CD4-positive, alpha-beta T cell treated with Interleukin-1 beta for 1 hour (primary cell): ENCODE results near the gene KNOP1.

ENCODE experiments used
- DNase-seq, 2 donors: peaks; one replicate each; pipeline ENCODE4 v3.0.0-alpha.2; 2020 to 2022

Gene KNOP1

DNA sequence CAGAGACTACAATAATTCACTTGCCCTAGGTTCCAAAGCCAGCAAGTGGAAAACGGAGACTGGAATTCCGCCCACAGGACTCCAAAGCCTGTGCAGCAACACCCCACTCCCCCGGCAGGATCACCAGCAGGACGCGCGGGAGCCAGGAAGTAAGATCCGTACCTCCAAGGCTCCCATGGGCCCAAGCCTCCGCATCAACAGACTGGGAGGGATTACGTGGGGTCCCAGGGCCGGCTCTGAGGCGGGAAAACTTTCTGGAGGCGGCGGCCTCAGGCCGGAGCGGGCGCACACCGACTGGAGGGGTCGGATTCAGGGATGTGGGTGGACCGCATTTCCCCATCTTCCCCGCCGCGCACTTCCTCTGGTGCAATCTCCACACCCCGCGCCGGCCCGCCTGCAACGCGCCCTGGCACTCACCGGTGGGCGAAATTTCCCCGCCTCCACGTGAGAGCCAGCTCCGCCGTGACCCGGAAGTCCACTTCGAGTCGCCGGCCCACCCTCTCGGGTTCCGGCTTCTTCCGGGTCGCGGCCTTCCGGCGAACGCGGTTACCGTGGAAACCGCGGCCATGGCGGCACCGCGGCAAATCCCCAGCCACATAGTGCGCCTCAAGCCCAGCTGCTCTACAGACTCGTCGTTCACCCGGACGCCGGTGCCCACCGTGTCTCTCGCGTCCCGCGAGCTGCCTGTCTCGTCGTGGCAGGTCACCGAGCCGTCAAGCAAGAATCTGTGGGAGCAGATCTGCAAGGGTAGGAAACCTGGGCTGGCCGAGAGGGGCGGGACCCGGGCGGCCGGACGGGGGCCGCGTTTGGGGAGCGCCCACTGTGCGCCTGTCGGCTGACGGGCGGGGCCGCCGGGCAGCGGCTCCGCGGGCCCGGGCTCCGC, at the start of gene KNOP1, which contains the start of gene IQCK:
KNOP1 (minus strand) TSS at position 487 of the 883 bp plus-strand sequence. CDS start 3,192 bp downstream, outside the sequence.
IQCK (plus strand) TSS at position 531 of the 883 bp plus-strand sequence; CDS start at position 567, 36 bp downstream.
- peak; percentile 90 to 92 for DNase-seq

GRCh38 chr16:19767497-19767896, 49.5 kb upstream of the KNOP1 start:
- DNase-seq: no peak

- DNase-seq: no peak
These were observed 49.0 kb upstream of the KNOP1 start for GRCh38 chr16:19766988-19767387.

GRCh38 chr16:19766554-19766884, 48.5 kb upstream of the KNOP1 start:
- no peak for DNase-seq

GRCh38 chr16:19765860-19766553, 48.0 kb upstream of the KNOP1 start:
- DNase-seq: no peak

GRCh38 chr16:19760356-19761060, 42.5 kb upstream of the KNOP1 start:
- DNase-seq: no peak

- no peak for DNase-seq
These were observed 40.0 kb upstream of the KNOP1 start for GRCh38 chr16:19757762-19758595.

DNA sequence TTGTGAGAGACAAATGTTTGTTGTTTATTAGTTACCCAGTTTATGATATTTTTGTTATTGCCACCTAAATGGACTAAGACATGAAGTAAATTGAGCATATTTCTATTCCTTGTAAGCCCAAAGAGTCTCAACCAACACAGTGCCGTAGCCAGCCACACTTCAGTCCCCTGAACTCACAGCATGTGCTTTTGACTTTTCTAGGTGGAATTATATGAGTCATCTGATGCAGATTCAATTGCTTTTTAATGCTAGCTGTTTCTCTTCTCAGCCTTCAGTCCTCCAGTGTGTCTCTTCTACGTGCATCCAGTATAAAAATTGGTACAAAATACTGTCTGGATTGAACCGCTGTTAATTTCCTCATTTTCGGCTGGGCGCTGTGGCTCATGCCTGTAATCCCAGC, 39.0 kb upstream of the KNOP1 start:
- DNase-seq: no peak

- no peak for DNase-seq
These were observed 37.2 kb upstream of the KNOP1 start for GRCh38 chr16:19755268-19755667.

- DNase-seq: no peak
These were observed 36.6 kb upstream of the KNOP1 start for GRCh38 chr16:19754644-19755036.

- DNase-seq: no peak
These were observed 36.0 kb upstream of the KNOP1 start for GRCh38 chr16:19753815-19754643.

DNA sequence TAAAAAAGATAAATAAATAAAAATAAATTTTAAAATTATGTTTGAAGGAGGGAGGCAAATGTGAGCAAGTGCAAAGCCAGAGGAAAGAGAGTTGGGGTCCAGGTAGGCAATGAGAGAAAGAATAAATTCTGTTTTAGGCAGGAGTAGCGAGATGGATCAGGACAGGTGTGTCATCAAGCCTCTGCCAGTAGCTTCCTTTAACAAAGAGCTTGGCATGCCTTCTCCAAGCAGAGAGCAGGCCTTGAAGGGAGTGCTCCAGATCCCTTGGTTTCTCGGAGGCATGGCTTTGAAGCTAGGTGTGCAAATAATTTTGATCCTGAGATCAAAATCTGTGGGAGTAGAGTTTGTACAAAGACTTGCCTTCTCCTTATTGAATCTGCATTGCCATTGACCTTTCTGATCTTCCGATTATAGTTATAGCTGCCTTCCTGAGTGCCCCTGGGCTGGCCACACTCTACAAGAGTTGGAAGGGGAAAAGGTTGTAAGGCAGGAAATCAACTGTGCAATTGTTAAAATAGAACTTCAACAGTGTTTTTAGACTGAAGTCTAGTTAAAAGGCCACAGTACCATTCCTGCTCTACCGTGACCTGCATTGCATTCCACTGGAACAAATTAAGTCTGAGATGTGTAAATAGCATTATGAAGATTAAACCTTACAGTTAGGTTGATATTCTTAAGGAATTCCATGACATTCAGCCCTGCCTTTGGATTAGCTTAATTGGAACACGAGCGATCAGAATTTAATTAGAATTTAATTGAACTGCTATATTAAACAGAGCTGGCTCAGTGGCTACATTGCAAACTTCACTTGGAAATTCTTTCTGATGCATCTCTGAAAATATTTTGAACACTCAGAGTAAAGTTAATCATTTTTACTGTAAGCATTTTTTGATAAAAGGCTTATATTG, 33.7 kb upstream of the KNOP1 start:
- no peak for DNase-seq

DNA sequence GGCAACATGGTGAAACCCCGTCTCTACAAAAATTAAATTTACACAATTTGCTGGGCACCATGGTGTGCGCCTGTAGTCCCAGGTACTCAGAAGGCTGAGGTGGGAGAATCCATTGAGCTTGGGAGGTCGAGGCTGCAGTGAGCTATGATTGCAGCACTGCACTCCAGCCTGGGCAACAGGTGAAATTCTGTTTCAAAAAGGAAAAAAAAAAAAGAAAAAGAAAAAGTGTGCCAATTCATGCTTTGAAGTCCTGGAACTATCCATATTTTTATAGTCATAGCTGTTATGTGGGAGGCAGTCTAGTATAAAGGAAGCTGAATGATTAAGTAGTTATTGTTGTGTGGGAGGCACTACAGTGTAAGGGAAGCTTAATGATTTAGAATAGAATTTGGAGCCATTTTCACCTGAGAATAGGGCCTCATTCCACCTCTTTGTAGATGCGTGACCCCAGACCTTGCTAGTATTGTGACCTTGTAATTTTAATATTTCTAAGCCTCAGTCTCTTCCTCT, 31.6 kb upstream of the KNOP1 start:
- DNase-seq: no peak

DNA sequence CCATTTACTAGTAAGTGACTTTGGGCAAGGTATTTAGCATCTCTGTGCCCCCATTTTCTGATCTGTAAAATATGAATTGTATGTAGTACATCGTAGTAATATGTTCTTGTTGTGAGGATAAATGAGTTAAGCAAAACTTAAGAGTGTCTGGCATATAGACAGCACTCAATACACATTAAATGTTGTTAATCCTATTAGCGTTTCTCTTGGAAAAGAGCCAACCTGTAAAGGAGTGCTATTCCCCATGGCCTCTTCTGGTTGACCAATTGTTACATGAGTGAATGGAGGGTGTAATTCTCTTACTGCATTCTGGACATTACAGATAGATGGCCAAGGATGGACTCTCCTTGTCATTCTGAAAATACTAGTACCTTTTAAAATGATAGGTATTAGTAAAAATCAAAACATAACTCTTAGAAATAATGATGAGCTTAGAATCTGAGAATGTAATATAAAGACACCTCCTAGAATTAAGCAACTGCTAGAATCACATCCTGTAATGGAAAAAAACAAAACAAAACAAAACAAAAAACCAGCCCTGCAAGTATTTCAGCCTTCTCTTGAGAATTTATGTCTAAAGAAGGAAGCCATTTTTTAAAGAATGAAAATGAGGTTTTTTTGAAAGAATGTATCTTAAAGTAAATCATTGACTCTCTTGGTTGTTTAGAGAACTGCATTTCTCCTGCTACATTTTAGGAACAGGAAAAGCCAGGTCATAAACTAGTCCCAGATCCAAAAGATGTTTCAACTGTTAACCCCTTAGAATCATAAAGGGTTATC, 30.6 kb upstream of the KNOP1 start:
- DNase-seq: no peak

DNA sequence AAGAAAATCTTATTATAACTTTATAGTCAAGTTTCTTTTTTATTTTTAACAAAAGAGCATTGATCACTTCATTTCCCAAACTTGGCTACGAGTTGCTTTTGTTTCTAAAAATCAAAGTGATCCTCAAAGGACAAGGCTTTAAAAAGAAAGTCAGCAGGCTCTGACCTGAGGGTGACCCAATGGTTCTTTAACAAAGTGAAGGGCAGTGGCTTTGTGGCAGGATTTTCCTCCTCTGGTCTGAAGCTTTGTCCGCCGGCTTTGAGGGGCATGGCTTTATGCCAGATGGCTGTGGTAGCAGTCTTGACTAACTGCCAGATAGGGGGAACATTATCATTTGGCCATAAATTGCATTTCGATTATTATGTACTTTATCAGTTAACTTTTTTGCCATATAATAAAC, 28.5 kb upstream of the KNOP1 start:
- DNase-seq: no peak

DNA sequence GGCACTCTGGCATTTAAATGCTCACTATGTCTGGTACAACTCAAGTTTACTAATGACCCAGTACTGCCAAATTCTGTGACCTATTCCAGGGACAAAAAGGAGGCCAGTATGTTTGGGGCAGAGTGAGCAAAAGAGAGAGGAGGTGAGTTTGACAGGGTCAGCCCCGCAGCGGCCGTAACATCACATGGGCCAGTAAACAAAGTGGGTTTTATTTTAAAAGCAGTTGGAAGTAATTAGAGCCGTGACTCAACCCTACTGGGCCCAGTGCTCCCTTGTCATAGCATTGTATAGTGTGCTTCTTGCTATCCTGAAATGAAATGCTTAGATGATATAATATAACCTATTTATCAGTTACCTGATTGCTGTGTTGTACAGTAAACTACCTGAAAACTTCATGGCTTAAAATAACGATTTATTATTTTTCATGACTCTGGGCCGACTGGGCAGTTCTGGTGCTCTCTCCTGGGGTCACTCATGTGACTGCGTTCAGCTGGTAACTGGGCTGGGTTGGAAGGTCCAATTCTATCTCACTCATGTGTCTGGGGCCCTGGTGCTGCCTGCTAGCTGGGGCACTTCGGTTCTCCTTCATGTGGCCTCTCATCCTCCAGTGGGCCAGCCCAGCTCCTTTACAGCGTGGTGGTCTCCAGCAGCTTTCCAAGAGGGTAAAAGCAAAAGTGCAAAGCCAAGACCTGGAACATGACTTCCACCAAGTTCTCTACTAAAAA, 27.4 kb upstream of the KNOP1 start:
- DNase-seq: no peak

DNA sequence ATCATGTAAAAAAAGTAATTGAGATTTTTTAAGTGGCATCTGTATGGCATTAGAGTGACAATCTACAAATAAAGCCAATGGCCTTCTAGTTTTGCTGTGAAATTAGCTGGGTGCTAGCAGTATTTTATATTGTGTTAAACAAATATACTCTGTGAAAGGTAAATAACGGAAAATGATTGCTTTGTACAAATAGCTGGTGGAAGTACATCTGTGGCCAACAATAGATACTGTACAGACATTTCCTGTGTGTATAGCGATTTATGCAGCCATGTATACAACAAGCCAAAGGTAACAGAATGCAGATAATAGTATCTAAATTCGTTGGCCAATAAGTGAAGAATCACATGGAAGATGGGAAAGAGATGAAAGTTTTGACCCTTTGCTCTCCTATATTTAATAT, 26.6 kb upstream of the KNOP1 start:
- no peak for DNase-seq

DNA sequence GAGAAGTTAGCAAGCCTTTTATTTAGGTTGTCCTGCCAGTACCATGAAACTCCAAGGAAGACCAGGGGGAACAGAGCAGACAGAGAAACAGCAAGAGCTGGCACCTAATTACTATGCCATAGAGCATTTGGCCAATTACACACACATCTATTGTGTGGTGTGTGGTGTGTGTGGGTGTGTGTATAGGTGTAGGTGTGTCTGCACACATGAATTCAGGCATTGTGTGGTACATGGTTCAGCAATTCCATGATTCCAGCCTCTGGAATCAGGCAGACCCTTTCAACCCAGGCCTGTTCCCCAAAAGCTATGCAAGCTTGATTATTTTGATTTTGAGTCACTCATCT, 25.8 kb upstream of the KNOP1 start:
- DNase-seq: no peak

DNA sequence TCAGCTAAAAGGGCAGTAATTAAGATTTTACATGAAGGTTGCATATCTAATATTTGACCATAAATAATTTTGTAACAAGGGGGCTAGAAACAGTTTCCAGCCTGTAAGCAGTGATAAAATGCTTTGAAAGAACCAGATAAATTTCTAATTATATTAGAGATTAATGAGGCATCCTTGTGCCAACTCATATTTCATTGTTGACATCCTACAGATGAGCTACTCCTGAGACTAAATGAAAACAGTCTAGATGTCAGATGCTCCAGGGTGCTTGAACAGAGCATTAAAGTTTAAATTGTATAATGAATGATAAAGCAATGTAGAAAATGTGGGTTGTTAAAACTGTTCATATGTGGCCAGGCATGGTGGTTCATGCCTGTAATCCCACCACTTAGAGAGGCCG, 23.3 kb upstream of the KNOP1 start:
- no peak for DNase-seq
